Measurements from ENCODE around the gene CCDC122. TPM values are rescaled to one million over a fixed set of nuclear protein-coding genes. Genes with fewer than 3 reads are reported as not detected.

The CCDC122 gene
- total and polyA plus RNA-seq, 2 donors (not counting 3 experiments of a cell fraction or from before 2014, with no cell fraction given): 0.57 to 7.5 TPM

DNA sequence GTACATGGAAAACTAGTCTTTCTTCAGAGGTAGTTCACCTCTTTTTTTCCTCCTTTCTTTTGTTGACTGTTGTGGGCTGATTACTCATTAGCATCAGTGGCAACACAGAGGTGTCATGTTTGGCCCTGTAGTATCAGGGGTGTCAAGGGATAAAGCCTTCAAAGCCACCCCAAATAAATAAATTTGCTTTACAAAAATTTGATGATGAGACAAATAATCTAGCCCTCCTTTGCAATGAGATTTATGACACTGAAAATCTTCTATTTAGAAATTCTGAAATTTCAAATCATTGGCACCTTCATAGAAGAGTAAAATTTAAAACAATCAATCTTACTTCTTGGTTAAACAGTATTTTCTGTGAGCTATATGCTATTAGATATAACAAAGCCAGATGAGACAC, 2.0 kb upstream of the CCDC122 start:
- H3K27ac ChIP-seq (ENCODE audit: insufficient read depth, low read depth, low read length): no peak overlapping the region
- intact Hi-C loops (cut with micrococcal nuclease): no loop called here
- no peak overlapping the region for H3K9ac ChIP-seq (replicated peaks; ENCODE audit: extremely low read depth, insufficient read depth, low read length)
- no peaks in the 10 kb centered on the region for H3K79me2 ChIP-seq (ENCODE audit: control insufficient read depth, insufficient read depth, low read length)
- H3K4me2 ChIP-seq (ENCODE audit: insufficient read depth, low read length): no peak overlapping the region
- H3K9me3 ChIP-seq (replicated peaks; ENCODE audit: control insufficient read depth, insufficient read depth, low read length): no peaks in the 10 kb centered on the region
- no peaks in the 10 kb centered on the region for H4K20me1 ChIP-seq (replicated peaks; ENCODE audit: control insufficient read depth, extremely low read depth, insufficient read depth, low read length)
- FAIRE-seq (no peak), DNase-seq (ENCODE audit: low read depth, low spot score) (no peak)
- no peaks in the 10 kb centered on the region for H3K9me1 ChIP-seq (replicated peaks; ENCODE audit: control insufficient read depth, extremely low read depth, insufficient read depth, low read length)
- TF ChIP-seq FOS (IDR thresholded peaks at IDR 0.05; ENCODE audit: borderline replicate concordance, insufficient read depth, low read length) (no peak), GATA2 (IDR thresholded peaks at IDR 0.05; ENCODE audit: insufficient read depth, insufficient read length, low read depth, low read length) (no peak), MYC (IDR thresholded peaks at IDR 0.05; ENCODE audit: low read depth, low read length) (no peak)
- TF ChIP-seq, protein P1, sequence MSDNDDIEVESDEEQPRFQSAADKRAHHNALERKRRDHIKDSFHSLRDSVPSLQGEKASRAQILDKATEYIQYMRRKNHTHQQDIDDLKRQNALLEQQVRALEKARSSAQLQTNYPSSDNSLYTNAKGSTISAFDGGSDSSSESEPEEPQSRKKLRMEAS (IDR thresholded peaks at IDR 0.05; ENCODE audit: insufficient read depth, insufficient read length): no peak
- TF ChIP-seq, protein P2, sequence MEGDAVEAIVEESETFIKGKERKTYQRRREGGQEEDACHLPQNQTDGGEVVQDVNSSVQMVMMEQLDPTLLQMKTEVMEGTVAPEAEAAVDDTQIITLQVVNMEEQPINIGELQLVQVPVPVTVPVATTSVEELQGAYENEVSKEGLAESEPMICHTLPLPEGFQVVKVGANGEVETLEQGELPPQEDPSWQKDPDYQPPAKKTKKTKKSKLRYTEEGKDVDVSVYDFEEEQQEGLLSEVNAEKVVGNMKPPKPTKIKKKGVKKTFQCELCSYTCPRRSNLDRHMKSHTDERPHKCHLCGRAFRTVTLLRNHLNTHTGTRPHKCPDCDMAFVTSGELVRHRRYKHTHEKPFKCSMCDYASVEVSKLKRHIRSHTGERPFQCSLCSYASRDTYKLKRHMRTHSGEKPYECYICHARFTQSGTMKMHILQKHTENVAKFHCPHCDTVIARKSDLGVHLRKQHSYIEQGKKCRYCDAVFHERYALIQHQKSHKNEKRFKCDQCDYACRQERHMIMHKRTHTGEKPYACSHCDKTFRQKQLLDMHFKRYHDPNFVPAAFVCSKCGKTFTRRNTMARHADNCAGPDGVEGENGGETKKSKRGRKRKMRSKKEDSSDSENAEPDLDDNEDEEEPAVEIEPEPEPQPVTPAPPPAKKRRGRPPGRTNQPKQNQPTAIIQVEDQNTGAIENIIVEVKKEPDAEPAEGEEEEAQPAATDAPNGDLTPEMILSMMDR (IDR thresholded peaks at IDR 0.05; ENCODE audit: extremely low read depth in 1 of 2, insufficient read depth in 1 of 2, low read depth in 1 of 2, low read length in 2 of 2): no peak
- POLR2A ChIA-PET: no interaction called here
- dilution Hi-C loops (cut with MboI; ENCODE audit: extremely low pct_ligation_motif_present, low sequenced_read_pairs): no loop called here
- BruUV-seq (replicated peaks): no TSS peak
- no peak overlapping the region for H3K4me3 ChIP-seq (replicated peaks in 1 of 3; ENCODE audit: insufficient read depth in 1 of 3, low read depth in 1 of 3, low read length in 3 of 3)
- CTCF ChIA-PET: interaction anchor here (1.5 to 3.1 kb wide), 3 partner anchors 13 to 77 kb away, joined by 3 to 11 read pairs (median 5); no protein-coding TSS in a partner anchor
- no peak overlapping the region for H2AFZ ChIP-seq (ENCODE audit: low read depth, low read length)
- peaks cover 11% of the 10 kb centered on the region for H3K4me1 ChIP-seq (ENCODE audit: control insufficient read depth, extremely low read depth, insufficient read depth, low read length)
- H3K27me3 ChIP-seq (ENCODE audit: control insufficient read depth in 2 of 2, insufficient read depth in 2 of 2, low read length in 2 of 2): no peaks in the 10 kb centered on the region
- H3K36me3 ChIP-seq (ENCODE audit: control insufficient read depth in 2 of 2, extremely low read depth in 1 of 2, insufficient read depth in 2 of 2, low read length in 2 of 2): no peaks in the 10 kb centered on the region

DNA sequence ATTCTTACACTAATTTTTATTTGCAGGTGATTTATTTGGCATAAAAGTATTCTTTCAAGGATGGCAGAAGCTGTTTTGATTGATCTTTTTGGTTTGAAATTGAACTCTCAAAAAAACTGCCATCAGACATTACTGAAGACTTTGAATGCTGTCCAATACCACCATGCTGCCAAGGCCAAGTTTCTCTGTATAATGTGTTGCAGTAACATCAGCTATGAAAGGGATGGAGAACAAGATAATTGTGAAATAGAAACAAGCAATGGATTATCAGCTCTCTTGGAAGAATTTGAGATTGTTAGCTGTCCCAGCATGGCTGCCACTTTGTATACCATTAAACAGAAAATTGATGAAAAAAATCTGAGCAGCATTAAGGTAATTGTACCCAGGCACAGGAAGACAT, 1.4 kb upstream of the CCDC122 start:
- Histone ChIP-seq H3K4me1 (ENCODE audit: control insufficient read depth, extremely low read depth, insufficient read depth, low read length) (peaks cover 11% of the 10 kb centered on the region), H4K20me1 (replicated peaks; ENCODE audit: control insufficient read depth, extremely low read depth, insufficient read depth, low read length) (no peaks in the 10 kb centered on the region), H3K36me3 (ENCODE audit: control insufficient read depth in 2 of 2, extremely low read depth in 1 of 2, insufficient read depth in 2 of 2, low read length in 2 of 2) (no peaks in the 10 kb centered on the region), H3K4me3 (replicated peaks in 1 of 3; ENCODE audit: insufficient read depth in 1 of 3, low read depth in 1 of 3, low read length in 3 of 3) (no peak overlapping the region), H3K9me1 (replicated peaks; ENCODE audit: control insufficient read depth, extremely low read depth, insufficient read depth, low read length) (no peaks in the 10 kb centered on the region), H3K4me2 (ENCODE audit: insufficient read depth, low read length) (no peak overlapping the region), H3K27me3 (ENCODE audit: control insufficient read depth in 2 of 2, insufficient read depth in 2 of 2, low read length in 2 of 2) (no peaks in the 10 kb centered on the region), H3K9me3 (replicated peaks; ENCODE audit: control insufficient read depth, insufficient read depth, low read length) (no peaks in the 10 kb centered on the region), H3K79me2 (ENCODE audit: control insufficient read depth, insufficient read depth, low read length) (no peaks in the 10 kb centered on the region), H3K9ac (replicated peaks; ENCODE audit: extremely low read depth, insufficient read depth, low read length) (no peak overlapping the region), H2AFZ (ENCODE audit: low read depth, low read length) (no peak overlapping the region), H3K27ac (ENCODE audit: insufficient read depth, low read depth, low read length) (no peak overlapping the region)
- dilution Hi-C loops (cut with MboI; ENCODE audit: extremely low pct_ligation_motif_present, low sequenced_read_pairs) (no loop called here), intact Hi-C loops (cut with micrococcal nuclease) (no loop called here)
- DNase-seq (ENCODE audit: low read depth, low spot score) (no peak), FAIRE-seq (no peak)
- TF ChIP-seq POLR2AphosphoS5 (IDR thresholded peaks at IDR 0.05; ENCODE audit: insufficient read depth, low read depth, low read length) (no peak), MYC (IDR thresholded peaks at IDR 0.05; ENCODE audit: low read depth, low read length) (no peak), GATA2 (IDR thresholded peaks at IDR 0.05; ENCODE audit: insufficient read depth, insufficient read length, low read depth, low read length) (no peak), POLR2A (IDR thresholded peaks at IDR 0.05; ENCODE audit: low read depth, low read length) (no peak), JUN (IDR thresholded peaks at IDR 0.05; ENCODE audit: borderline replicate concordance, insufficient read depth, insufficient read length, low read depth) (no peak), EZH2 (IDR thresholded peaks at IDR 0.05; ENCODE audit: borderline replicate concordance, low read depth, low read length, severe bottlenecking) (no peak)
- TF ChIP-seq, protein P2 (IDR thresholded peaks at IDR 0.05; ENCODE audit: extremely low read depth in 1 of 2, insufficient read depth in 1 of 2, low read depth in 1 of 2, low read length in 2 of 2): no peak
- TF ChIP-seq, protein P1 (IDR thresholded peaks at IDR 0.05; ENCODE audit: insufficient read depth, insufficient read length): no peak
- BruUV-seq (replicated peaks): TSS peak; percentile 32
- ChIA-PET POLR2A (no interaction called here), CTCF (interaction anchor here (1.6 to 3.1 kb wide), 2 partner anchors 14 to 76 kb away, joined by 3 to 11 read pairs; no protein-coding TSS in a partner anchor)

Data from endothelial cell of umbilical vein (primary cell).